Spleen (tissue), 7 donors: ENCODE measurements around the gene ZNF805.

ENCODE experiments used
- POLR2A ChIP-seq, 3 donors: fragments of 450-650 bp; IDR thresholded peaks; one replicate each; pipeline ENCODE4 v1.5.1; 2017; ENCODE audit warnings: antibody characterized with exemption in 3 of 3, mild to moderate bottlenecking in 1 of 3
- TF ChIP-seq, protein P1 (sequence below), 11 experiments: fragments of 200-600 bp in 7 of 11; fragments of 450-650 bp in 4 of 11; sonication (generic) in 4 of 11; IDR thresholded peaks in 8 of 11; conservative IDR thresholded peaks in 3 of 11; 1 replicate in 7 of 11; 2 replicates in 4 of 11; pipeline versions ENCODE4 v1.4.0 to v1.8.0; 2016 to 2021; ENCODE audit warnings: antibody characterized with exemption in 11 of 11, inconsistent platforms in 4 of 11, mild to moderate bottlenecking in 1 of 11
- donor health status: DM: no; HTN: no; CAD: no; lungs with moderate emphysema.
- donor health status: DM: no; HTN: no; CAD: no.
- donor health status: DM: no; HTN: no; CAD: no.

DNA sequence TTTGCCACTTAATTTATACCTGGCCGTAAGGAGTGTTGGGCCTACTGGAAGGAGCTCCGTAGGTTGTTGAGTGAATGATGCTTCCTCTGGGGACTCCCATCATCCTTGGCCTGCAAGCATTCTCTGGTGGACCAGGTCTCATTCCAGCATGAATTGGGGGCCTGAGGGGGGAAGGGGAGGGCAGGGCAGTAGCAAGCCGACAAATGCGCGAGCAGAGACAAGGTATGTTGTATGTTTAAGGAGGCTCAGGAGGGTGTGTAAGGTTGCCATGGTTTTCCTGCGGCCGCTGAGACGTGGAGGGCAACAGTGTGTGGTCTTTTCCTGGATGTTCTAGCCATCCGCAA is 48.4 kb upstream of the ZNF805 start:
- TF ChIP-seq, protein P1, sequence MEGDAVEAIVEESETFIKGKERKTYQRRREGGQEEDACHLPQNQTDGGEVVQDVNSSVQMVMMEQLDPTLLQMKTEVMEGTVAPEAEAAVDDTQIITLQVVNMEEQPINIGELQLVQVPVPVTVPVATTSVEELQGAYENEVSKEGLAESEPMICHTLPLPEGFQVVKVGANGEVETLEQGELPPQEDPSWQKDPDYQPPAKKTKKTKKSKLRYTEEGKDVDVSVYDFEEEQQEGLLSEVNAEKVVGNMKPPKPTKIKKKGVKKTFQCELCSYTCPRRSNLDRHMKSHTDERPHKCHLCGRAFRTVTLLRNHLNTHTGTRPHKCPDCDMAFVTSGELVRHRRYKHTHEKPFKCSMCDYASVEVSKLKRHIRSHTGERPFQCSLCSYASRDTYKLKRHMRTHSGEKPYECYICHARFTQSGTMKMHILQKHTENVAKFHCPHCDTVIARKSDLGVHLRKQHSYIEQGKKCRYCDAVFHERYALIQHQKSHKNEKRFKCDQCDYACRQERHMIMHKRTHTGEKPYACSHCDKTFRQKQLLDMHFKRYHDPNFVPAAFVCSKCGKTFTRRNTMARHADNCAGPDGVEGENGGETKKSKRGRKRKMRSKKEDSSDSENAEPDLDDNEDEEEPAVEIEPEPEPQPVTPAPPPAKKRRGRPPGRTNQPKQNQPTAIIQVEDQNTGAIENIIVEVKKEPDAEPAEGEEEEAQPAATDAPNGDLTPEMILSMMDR (IDR thresholded peaks at IDR 0.05 in 8 of 11, conservative IDR thresholded peaks at IDR 0.05 in 3 of 11) = no peak
- no peak for TF ChIP-seq POLR2A (IDR thresholded peaks at IDR 0.05)
